ENCODE measurements around the gene PDZRN3. TPM values are rescaled to one million over a fixed set of nuclear protein-coding genes. Genes with fewer than 3 reads are reported as not detected.

Gene PDZRN3
- total RNA-seq, 1 experiment from 2014 or later = 5.9 TPM

DNA sequence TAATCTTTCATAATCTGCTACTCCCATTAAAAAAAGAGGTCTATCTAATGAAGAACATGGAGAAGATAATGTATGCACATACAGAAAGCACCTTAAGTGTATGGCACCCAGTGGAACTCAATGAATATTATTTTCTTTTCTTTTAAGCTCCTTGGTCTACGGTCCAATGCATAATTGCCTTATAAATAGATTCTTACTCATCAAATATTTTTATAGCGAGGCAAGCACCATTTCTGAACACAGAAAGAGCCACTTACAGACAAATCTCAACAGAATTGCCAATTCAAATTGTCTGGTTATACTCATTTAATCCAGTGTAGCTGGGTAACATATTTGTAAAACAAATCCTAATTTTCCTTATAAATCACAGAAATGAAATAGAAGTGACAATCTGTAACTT is 6.3 kb downstream of the PDZRN3 start:
- H2BK20ac ChIP-seq (ENCODE audit: low read depth, low read length, poor library complexity, severe bottlenecking) = no peak overlapping the region
- H3K23me2 ChIP-seq (ENCODE audit: insufficient read length, low read depth, low read length, poor library complexity, severe bottlenecking) = no peaks in the 10 kb centered on the region
- DNase-seq = no peak
- H3K27me3 Mint-ChIP-seq (ENCODE audit: low read depth) = peaks cover 14% of the 10 kb centered on the region
- peaks cover 0 to 5% (median 4%) of the 10 kb centered on the region in 3 experiments; a peak in 6 of 7 replicates for H3K36me3 Mint-ChIP-seq (ENCODE audit: insufficient read depth in 1 of 3, low read depth in 3 of 3)
- no peaks in the 10 kb centered on the region for H3K9me3 ChIP-seq (ENCODE audit: control insufficient read depth, low read depth, low read length)
- H3K4me3 Mint-ChIP-seq = no peak overlapping the region
- peaks cover 4% of the 10 kb centered on the region for H3K4me1 ChIP-seq (ENCODE audit: insufficient read depth, low read length)
- H3K79me2 ChIP-seq (ENCODE audit: insufficient read depth, low read length) = no peaks in the 10 kb centered on the region
- no peak overlapping the region for H3K4ac ChIP-seq (ENCODE audit: low read depth, low read length)
- H4K5ac ChIP-seq (ENCODE audit: insufficient read length, low read depth, low read length) = no peak overlapping the region
- no peak overlapping the region for H4K8ac ChIP-seq (replicated peaks; ENCODE audit: insufficient read length, low read depth, low read length)
- H3K4me1 Mint-ChIP-seq = peaks cover 33 to 41% of the 10 kb centered on the region in 2 experiments
- no peaks in the 10 kb centered on the region for H3K27me3 ChIP-seq (ENCODE audit: insufficient read depth, low read length)
- no peak overlapping the region for H3K23ac ChIP-seq (ENCODE audit: insufficient read length, low read depth, low read length)
- H3K9ac ChIP-seq (ENCODE audit: extremely low read depth, insufficient read length, low read length) = no peak overlapping the region
- H3T11ph ChIP-seq (ENCODE audit: low read length) = no peak overlapping the region
- WGBS (ENCODE audit: extremely low coverage, insufficient read length, low lambda C conversion rate) = no CpG with 5 or more reads among the region's 2 CpGs
- no peak overlapping the region for H2AFZ ChIP-seq (ENCODE audit: low read length)
- no peak overlapping the region for H2BK12ac ChIP-seq (ENCODE audit: insufficient read length, low read depth, low read length)
- no peak overlapping the region for H2AK5ac ChIP-seq (ENCODE audit: insufficient read length, low read length)
- H3K18ac ChIP-seq (ENCODE audit: insufficient read length, low read depth, low read length) = no peak overlapping the region
- no peak overlapping the region for H2BK5ac ChIP-seq (ENCODE audit: insufficient read length, low read length)
- no peak overlapping the region for H2BK120ac ChIP-seq (ENCODE audit: low read depth, low read length, poor library complexity, severe bottlenecking)
- no peak overlapping the region for H2BK15ac ChIP-seq (ENCODE audit: low read depth, low read length)
- H3K27ac Mint-ChIP-seq = no peak overlapping the region
- no peak overlapping the region for H4K91ac ChIP-seq (ENCODE audit: insufficient read length, low read depth, low read length)
- H3K14ac ChIP-seq (ENCODE audit: insufficient read depth, low read length) = no peak overlapping the region
- no peak overlapping the region for H3K27ac ChIP-seq (ENCODE audit: insufficient read length, low read depth, low read length)
- H3K56ac ChIP-seq (ENCODE audit: insufficient read length, low read depth, low read length) = no peak overlapping the region
- no peaks in the 10 kb centered on the region; a peak in 1 of 5 replicates for H3K9me3 Mint-ChIP-seq
- H3K4me2 ChIP-seq (ENCODE audit: insufficient read depth, insufficient read length, low read length) = no peak overlapping the region
- no peaks in the 10 kb centered on the region for H3K79me1 ChIP-seq (ENCODE audit: insufficient read depth, low read depth, low read length, poor library complexity, severe bottlenecking)
- TF ChIP-seq, protein P1, sequence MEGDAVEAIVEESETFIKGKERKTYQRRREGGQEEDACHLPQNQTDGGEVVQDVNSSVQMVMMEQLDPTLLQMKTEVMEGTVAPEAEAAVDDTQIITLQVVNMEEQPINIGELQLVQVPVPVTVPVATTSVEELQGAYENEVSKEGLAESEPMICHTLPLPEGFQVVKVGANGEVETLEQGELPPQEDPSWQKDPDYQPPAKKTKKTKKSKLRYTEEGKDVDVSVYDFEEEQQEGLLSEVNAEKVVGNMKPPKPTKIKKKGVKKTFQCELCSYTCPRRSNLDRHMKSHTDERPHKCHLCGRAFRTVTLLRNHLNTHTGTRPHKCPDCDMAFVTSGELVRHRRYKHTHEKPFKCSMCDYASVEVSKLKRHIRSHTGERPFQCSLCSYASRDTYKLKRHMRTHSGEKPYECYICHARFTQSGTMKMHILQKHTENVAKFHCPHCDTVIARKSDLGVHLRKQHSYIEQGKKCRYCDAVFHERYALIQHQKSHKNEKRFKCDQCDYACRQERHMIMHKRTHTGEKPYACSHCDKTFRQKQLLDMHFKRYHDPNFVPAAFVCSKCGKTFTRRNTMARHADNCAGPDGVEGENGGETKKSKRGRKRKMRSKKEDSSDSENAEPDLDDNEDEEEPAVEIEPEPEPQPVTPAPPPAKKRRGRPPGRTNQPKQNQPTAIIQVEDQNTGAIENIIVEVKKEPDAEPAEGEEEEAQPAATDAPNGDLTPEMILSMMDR (conservative IDR thresholded peaks at IDR 0.05) = no peak
- H4K20me1 ChIP-seq (ENCODE audit: control insufficient read depth, insufficient read depth, insufficient read length) = no peaks in the 10 kb centered on the region

Data from H9 (cell line).